Neural cell (in vitro differentiated cells): ENCODE data around the gene VRK1. TPM values are rescaled to one million over a fixed set of nuclear protein-coding genes. Genes with fewer than 3 reads are reported as not detected.

Source experiments
- H2AFZ ChIP-seq: fragments of 200-600, 300-800 bp; sonication (generic), shearing (Covaris generic); 2 replicates; pipeline ENCODE4 v1.6.0; 2014; ENCODE audit warnings: low read depth, mild to moderate bottlenecking, antibody characterized with exemption, low read length, moderate library complexity
- H3F3A ChIP-seq: fragments of 200-600 bp; shearing (Covaris generic); 2 replicates; pipeline ENCODE4 v1.6.1; 2016; ENCODE audit warnings: mild to moderate bottlenecking, moderate library complexity, mixed read lengths, antibody characterized with exemption, low read length; ENCODE audit not compliant: insufficient read depth, poor library complexity, severe bottlenecking
- H3K27ac ChIP-seq: fragments of 200-600, 300-800 bp; sonication (generic), shearing (Covaris generic); 2 replicates; pipeline ENCODE4 v1.5.1; 2014; ENCODE audit warnings: mild to moderate bottlenecking, low read length, moderate library complexity
- H3K27me3 ChIP-seq: fragments of 300-800, 200-600 bp; sonication (generic), shearing (Covaris generic); 2 replicates; pipeline ENCODE4 v1.6.0; 2014; ENCODE audit warnings: mild to moderate bottlenecking, low read depth, low read length, moderate library complexity; ENCODE audit not compliant: insufficient read depth
- H3K36me3 ChIP-seq: fragments of 300-800, 200-600 bp; sonication (generic), shearing (Covaris generic); 2 replicates; pipeline ENCODE4 v1.5.1; 2014; ENCODE audit warnings: mild to moderate bottlenecking, antibody characterized with exemption, low read length, moderate library complexity; ENCODE audit not compliant: insufficient read depth
- H3K4me2 ChIP-seq: fragments of 300-800, 200-600 bp; sonication (generic), shearing (Covaris generic); 2 replicates; pipeline ENCODE4 v1.6.0; 2014; ENCODE audit warnings: mild to moderate bottlenecking, low read length
- H3K4me3 ChIP-seq: fragments of 300-800, 200-600 bp; sonication (generic), shearing (Covaris generic); 2 replicates; pipeline ENCODE4 v1.5.1; 2014; ENCODE audit warnings: mild to moderate bottlenecking, low read length, moderate library complexity
- H3K79me2 ChIP-seq: fragments of 200-600 bp; shearing (Covaris generic); replicated peaks from 2 replicates; pipeline ENCODE4 v1.6.0; 2014; ENCODE audit warnings: mild to moderate bottlenecking, low read length, moderate library complexity; ENCODE audit not compliant: insufficient read depth
- H3K9ac ChIP-seq: fragments of 300-800, 200-600 bp; sonication (generic), shearing (Covaris generic); 2 replicates; pipeline ENCODE4 v1.6.1; 2016; ENCODE audit warnings: mild to moderate bottlenecking, low read length, mixed read lengths
- H3K9me2 ChIP-seq: fragments of 200-600 bp; shearing (Covaris generic); 2 replicates; pipeline ENCODE4 v1.6.1; 2016; ENCODE audit warnings: mild to moderate bottlenecking, low read length, mixed read lengths; ENCODE audit not compliant: insufficient read depth
- H3K9me3 ChIP-seq: fragments of 200-600, 300-800 bp; sonication (generic), shearing (Covaris generic); 2 replicates; pipeline ENCODE4 v1.6.1; 2016; ENCODE audit warnings: mild to moderate bottlenecking, mixed run types, low read length, moderate library complexity, mixed read lengths
- H4K20me1 ChIP-seq: fragments of 200-600 bp; shearing (Covaris generic); 2 replicates; pipeline ENCODE4 v1.6.1; 2016; ENCODE audit warnings: mild to moderate bottlenecking, mixed run types; ENCODE audit not compliant: insufficient read depth
- EP300 ChIP-seq: fragments of 450-650 bp; conservative IDR thresholded peaks from 2 replicates; pipeline ENCODE4 v1.6.1; 2014; ENCODE audit warnings: antibody characterized with exemption, mild to moderate bottlenecking, moderate library complexity; ENCODE audit not compliant: poor library complexity, severe bottlenecking
- EZH2 ChIP-seq: fragments of 200-600, 300-800 bp; shearing (Covaris generic), sonication (generic); IDR thresholded peaks from 2 replicates; pipeline ENCODE4 v1.6.1; 2014; ENCODE audit warnings: antibody characterized with exemption, low read length, borderline replicate concordance, mild to moderate bottlenecking; ENCODE audit not compliant: insufficient read depth, poor library complexity, severe bottlenecking
- MXI1 ChIP-seq: fragments of 450-650 bp; conservative IDR thresholded peaks from 2 replicates; pipeline ENCODE4 v1.6.1; 2014; ENCODE audit warnings: antibody characterized with exemption, mild to moderate bottlenecking; ENCODE audit not compliant: poor library complexity, severe bottlenecking
- POLR2AphosphoS5 ChIP-seq: IDR thresholded peaks from 2 replicates; pipeline ENCODE4 v1.6.1; 2012
- RAD21 ChIP-seq: fragments of 450-650 bp; conservative IDR thresholded peaks from 2 replicates; pipeline ENCODE4 v1.6.1; 2014; ENCODE audit warnings: antibody characterized with exemption, mild to moderate bottlenecking, moderate library complexity
- REST ChIP-seq: IDR thresholded peaks from 2 replicates; pipeline ENCODE4 v1.6.1; 2012; ENCODE audit warnings: borderline replicate concordance
- SMC3 ChIP-seq: fragments of 450-650 bp; conservative IDR thresholded peaks from 2 replicates; pipeline ENCODE4 v1.6.1; 2014; ENCODE audit warnings: antibody characterized with exemption, mild to moderate bottlenecking, moderate library complexity; ENCODE audit not compliant: poor library complexity
- TAF1 ChIP-seq: IDR thresholded peaks from 2 replicates; pipeline ENCODE4 v1.6.1; 2012; ENCODE audit warnings: low read depth
- polyA plus RNA-seq: library from polyadenylated mRNA; depleted of rRNA; stranded (reverse); fragments of >200 nt; gene quantifications from 2 replicates; pipeline ENCODE4 v1.2.3, GENCODE V29; 2014
- TF ChIP-seq, protein P1 (sequence below): fragments of 450-650 bp; IDR thresholded peaks from 2 replicates; pipeline ENCODE4 v1.5.1; 2014; ENCODE audit warnings: antibody characterized with exemption, mild to moderate bottlenecking, moderate library complexity; ENCODE audit not compliant: poor library complexity, severe bottlenecking

VRK1 gene
- polyA plus RNA-seq, 1 donor from 2014 or later: 86.0 TPM

- Histone ChIP-seq H3K4me3 (no peak overlapping the region), H3K27ac (no peak overlapping the region), H3K9me3 (no peaks in the 10 kb centered on the region), H4K20me1 (no peaks in the 10 kb centered on the region), H3K4me2 (no peak overlapping the region), H3K36me3 (no peaks in the 10 kb centered on the region), H3F3A (no peaks in the 10 kb centered on the region), H3K79me2 (peaks cover 18% of the 10 kb centered on the region), H3K9ac (no peak overlapping the region), H2AFZ (no peak overlapping the region), H3K9me2 (no peaks in the 10 kb centered on the region), H3K27me3 (no peaks in the 10 kb centered on the region)
- TF ChIP-seq RAD21 (no peak), TAF1 (no peak), REST (no peak), EP300 (no peak), SMC3 (no peak), EZH2 (no peak), POLR2AphosphoS5 (no peak), MXI1 (no peak)
- TF ChIP-seq, protein P1, sequence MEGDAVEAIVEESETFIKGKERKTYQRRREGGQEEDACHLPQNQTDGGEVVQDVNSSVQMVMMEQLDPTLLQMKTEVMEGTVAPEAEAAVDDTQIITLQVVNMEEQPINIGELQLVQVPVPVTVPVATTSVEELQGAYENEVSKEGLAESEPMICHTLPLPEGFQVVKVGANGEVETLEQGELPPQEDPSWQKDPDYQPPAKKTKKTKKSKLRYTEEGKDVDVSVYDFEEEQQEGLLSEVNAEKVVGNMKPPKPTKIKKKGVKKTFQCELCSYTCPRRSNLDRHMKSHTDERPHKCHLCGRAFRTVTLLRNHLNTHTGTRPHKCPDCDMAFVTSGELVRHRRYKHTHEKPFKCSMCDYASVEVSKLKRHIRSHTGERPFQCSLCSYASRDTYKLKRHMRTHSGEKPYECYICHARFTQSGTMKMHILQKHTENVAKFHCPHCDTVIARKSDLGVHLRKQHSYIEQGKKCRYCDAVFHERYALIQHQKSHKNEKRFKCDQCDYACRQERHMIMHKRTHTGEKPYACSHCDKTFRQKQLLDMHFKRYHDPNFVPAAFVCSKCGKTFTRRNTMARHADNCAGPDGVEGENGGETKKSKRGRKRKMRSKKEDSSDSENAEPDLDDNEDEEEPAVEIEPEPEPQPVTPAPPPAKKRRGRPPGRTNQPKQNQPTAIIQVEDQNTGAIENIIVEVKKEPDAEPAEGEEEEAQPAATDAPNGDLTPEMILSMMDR: no peak
Observed at GRCh38 chr14:96824283-96824682, 27.1 kb downstream of the VRK1 start.

DNA sequence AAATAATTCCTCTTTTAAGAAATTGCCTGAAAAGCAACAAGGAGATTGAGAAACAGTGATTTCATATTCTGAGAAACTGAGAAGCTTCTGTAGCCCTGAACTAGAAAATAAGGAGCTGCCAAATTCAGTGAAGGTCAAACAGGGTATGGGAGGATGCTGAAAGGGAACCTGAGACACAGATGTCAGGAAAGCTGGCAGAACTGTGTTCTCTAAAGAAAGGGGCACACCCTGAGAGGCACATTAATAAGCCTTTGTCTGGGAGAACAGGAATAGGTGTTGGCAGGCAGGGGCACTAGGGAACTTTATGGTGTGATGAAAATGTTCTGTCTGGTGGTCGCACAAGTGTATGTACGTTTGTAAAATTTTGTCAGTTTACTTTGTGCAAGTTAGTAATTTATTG lies 29.6 kb downstream of the VRK1 start:
- no peak overlapping the region for H3K4me2 ChIP-seq
- H3K36me3 ChIP-seq: no peaks in the 10 kb centered on the region
- no peaks in the 10 kb centered on the region for H3K27me3 ChIP-seq
- no peaks in the 10 kb centered on the region for H3F3A ChIP-seq
- no peak overlapping the region for H2AFZ ChIP-seq
- H3K4me3 ChIP-seq: no peak overlapping the region
- no peak for TF ChIP-seq SMC3
- no peak for TF ChIP-seq EZH2
- no peak for TF ChIP-seq RAD21
- TF ChIP-seq REST: no peak
- TF ChIP-seq EP300: no peak
- no peak for TF ChIP-seq MXI1
- TF ChIP-seq TAF1: no peak
- TF ChIP-seq POLR2AphosphoS5: no peak
- TF ChIP-seq, protein P1: no peak
- H3K79me2 ChIP-seq: peaks cover 23% of the 10 kb centered on the region
- no peak overlapping the region for H3K27ac ChIP-seq
- no peaks in the 10 kb centered on the region for H3K9me3 ChIP-seq
- H3K9me2 ChIP-seq: no peaks in the 10 kb centered on the region
- H4K20me1 ChIP-seq: no peaks in the 10 kb centered on the region
- no peak overlapping the region for H3K9ac ChIP-seq
